HG03108 (cell line): ENCODE data around the gene ACRV1.

ENCODE experiments used
- ATAC-seq: cut with Tn5 transposase; IDR thresholded peaks from one replicate; pipeline ENCODE4 v1.9.1; 2021; ENCODE audit warnings: moderate library complexity; ENCODE audit not compliant: unreplicated experiment

Gene ACRV1

DNA sequence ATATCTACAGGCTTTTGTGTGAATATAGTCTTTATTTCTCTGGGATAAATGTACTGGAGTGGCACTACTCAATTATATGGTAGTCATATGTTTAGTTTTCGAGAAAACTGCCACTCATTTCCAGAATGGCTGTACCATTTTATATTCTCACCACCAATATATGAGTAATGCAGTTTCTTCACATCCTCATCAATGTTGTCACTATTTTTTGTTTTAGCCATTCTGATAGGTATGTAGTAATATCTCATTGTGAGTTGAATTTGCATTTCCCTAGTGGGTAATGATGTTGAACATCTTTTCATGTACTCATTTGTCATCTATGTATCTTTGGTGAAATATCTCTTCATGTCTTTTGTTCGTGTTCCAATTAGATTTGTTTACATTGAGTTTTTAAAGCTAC lies 18.0 kb downstream of the ACRV1 start:
- no peak for ATAC-seq

- ATAC-seq = no peak
Observed at GRCh38 chr11:125649465-125650166, 31.0 kb downstream of the ACRV1 start.

DNA sequence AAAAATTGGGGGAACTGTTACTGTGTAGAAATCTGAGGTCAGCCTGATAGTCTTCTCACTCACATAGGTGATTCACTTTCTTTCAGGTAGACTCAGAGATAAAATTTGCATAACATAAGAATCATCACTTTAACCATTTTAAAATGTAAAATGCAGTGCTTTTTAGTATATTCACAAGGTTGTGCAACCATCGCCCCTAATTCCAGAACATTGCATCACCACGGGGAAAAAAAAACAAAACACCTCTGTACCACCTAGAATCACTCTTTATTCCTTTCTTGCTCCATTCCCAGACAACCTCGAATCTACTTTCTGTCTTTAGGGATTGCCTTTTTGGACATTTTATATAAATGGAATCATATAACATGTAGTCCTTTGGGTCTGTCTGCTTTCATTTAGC lies 34.8 kb downstream of the ACRV1 start:
- no peak for ATAC-seq

DNA sequence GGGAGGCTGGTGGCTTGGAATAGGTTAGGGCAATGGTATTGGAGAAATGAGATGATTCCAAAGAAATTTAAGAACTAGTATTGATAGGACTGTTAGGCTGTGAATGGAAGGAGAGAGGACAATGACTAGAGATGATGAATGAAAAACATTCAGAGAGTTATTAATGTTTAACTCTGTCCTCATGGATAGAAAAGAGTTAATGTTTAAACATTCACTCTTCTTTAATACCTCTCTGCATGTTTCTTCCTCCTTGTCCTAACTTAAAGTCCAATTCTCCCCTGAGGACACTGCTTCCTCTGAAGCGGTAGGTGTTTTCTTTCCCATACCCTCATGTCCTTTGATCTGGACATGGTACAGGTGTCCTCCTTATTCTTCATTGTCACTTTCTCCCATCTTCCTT lies 42.3 kb downstream of the ACRV1 start:
- no peak for ATAC-seq

DNA sequence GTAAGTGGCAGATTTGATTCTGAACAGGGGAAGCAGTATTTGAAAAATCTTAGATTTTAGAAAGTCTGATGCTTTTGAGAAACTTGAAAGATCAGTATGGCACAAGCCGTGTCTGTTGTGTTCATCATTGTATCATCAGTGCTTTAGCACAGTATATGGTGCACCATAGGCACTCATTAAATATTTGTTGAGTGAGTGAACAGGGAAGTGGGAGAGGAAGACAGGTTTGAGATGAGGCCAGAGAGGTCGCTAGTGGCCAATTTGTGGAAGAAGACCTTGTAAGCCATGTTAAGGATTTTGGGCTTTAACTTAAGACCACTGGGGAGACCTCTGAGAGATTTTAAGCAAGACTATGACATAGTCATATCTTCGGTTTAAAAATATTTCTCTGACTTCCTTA lies 42.8 kb downstream of the ACRV1 start:
- ATAC-seq = no peak

DNA sequence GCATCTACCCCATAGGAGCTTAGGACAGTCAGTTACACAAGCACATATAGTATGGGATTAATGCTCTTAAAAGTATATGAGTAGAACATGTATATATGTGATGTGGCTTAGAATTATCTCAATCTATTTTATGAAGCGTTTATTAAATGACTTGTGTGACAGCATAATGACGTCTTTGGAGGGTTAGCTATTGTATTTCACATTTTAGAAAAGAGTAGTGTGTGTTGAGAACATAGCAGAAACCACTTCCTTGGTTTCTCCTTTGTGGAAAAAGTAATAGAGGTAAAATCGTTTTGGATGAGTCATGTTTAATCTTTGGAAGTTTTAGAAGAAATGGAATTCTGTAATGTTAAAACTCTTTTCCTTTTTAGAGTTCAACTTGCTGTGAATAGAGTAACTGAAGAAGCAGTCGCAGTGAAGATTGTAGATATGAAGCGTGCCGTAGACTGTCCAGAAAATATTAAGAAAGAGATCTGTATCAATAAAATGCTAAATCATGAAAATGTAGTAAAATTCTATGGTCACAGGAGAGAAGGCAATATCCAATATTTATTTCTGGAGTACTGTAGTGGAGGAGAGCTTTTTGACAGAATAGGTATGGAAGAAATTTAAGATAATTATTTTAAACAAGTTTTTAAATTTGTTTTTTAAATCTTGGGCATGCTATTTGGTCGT lies 53.3 kb downstream of the ACRV1 start:
- no peak for ATAC-seq

DNA sequence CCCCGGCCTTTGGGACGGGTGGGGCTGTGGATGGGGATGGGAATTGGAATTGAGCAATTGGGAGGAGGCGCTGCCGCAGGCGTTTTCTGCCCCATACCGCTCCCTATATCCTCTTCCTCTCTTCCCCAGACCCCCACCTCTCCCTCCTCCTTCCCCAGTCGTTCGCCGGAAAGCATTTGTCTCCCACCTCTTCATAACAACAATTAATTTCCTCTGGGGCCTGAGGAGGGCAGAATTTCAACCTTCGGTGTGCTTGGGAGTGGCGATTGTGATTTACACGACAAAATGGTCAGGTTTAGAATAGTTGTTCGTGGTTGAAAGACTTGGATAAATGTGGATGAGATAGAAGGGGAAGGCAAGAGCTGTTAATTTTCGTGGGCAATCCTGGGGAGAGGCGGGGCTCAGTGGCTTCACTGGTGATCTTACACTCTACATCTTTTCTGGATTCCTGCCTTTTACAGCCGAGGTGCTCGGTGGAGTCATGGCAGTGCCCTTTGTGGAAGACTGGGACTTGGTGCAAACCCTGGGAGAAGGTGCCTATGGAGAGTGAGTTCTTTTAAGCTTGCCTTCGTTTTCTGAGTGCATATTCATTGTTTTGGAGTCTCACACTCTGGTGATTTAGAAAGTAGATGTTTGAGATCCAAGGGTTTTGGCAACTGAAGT lies 54.2 kb downstream of the ACRV1 start:
- peak; percentile 36 for ATAC-seq

- ATAC-seq = peak; percentile 88
Observed at GRCh38 chr11:125625630-125626287, 54.9 kb downstream of the ACRV1 start.

- peak; percentile 27 for ATAC-seq
Observed at GRCh38 chr11:125625225-125625629, 55.4 kb downstream of the ACRV1 start.

DNA sequence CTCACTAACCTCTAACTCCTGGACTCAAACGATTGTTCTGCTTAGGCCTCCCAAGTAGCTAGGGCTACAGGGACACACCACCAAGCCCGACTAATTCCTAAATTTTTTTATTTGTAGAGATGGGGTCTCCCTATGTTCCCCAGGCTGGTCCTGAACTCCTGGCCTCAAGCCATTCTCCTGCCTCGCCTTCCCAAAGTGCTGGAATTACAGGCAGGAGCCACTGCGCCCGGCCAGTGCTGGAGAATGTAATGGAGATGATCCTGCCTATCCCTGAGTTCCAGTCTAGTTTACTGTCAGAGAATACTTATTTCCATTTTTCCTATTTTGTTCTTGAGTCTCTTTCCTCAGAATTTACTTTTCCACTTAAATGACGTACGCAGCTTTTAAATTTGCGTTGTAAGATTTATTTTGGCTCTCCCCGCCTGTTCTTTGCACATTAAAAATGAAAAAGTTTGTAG lies 55.9 kb downstream of the ACRV1 start, which contains the start of gene CHEK1:
Gene CHEK1, plus strand, starts transcription at position 408 of the 458 bp plus-strand sequence. CDS start 1,606 bp downstream, outside the sequence.
- ATAC-seq = no peak

- no peak for ATAC-seq
Observed at GRCh38 chr11:125623064-125623463, 57.6 kb downstream of the ACRV1 start.

DNA sequence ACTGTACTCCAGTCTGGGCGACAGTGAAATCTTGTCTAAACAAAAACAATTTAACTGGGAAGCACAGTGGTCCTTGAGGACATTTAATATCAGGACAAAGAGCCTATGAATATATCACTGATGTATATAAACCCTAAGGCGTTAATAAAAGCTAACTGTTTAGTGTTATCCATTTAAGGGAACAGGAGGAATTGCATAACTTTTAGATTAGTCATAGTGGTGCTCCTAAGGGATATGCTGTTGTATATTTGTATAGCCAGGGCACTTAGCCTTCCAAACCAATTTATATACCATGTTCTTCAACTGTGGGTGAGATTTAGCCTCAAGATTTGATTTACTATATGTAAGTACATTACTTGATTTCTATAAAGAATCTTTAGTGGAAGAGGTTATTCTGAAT lies 58.7 kb downstream of the ACRV1 start:
- no peak for ATAC-seq
